GM13976 (cell line): ENCODE results near the gene TP53TG3B.
"Not testable (repeated sequence)": the region's sequence is repeated elsewhere in the genome, so short reads cannot be mapped to it uniquely, and the experiment has no call there.

Experiments used
- DNase-seq: peaks from one replicate; pipeline ENCODE4 v3.0.0; 2012; ENCODE audit warnings: low spot score
- in situ Hi-C: fragments of 300-500 bp; cut with MboI; formaldehyde crosslinking; loops from one replicate; pipeline ENCODE4 v1.12.0; 2022; ENCODE audit warnings: low sequenced_read_pairs, mixed read lengths, inconsistent platforms; ENCODE audit not compliant: unreplicated experiment

TP53TG3B gene, protein sequence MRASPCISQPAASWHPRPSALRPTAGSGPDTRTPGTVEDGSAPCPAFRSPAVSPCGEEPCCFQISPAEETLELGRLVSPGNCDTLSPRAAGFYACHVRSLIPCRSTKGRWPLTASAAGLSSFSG

GRCh38 chr16:33360541-33360940, at the start of gene TP53TG3B:
Gene TP53TG3B, plus strand, starts transcription at chr16:33360841. Its CDS starts 68 bp downstream, at chr16:33360909.
- in situ Hi-C loops, DNase-seq: not testable (repeated sequence)

GRCh38 chr16:33336226-33337012, 24.2 kb upstream of the TP53TG3B start:
- in situ Hi-C loops, DNase-seq: not testable (repeated sequence)

GRCh38 chr16:33337627-33338542, 22.8 kb upstream of the TP53TG3B start:
- DNase-seq, in situ Hi-C loops: not testable (repeated sequence)

DNA sequence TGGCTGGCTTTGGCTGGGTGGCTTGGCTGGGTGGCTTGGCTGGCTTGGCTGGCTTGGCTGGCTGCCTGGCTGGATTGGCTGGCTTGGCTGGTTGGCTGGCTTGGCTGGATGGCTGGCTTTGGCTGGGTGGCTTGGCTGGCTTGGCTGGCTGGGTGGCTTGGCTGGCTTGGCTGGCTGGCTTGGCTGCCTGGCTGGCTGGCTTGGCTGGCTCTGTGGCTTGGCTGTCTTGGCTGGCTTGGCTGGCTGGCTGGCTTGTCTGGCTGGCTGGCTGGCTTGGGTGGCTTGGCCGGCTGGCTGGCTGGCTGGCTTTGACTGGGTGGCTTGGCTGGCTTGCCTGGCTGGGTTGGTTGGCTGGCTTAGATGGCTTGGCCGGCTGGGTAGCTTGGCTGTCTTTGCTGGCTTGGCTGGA, 22.1 kb upstream of the TP53TG3B start:
- in situ Hi-C loops, DNase-seq: not testable (repeated sequence)

DNA sequence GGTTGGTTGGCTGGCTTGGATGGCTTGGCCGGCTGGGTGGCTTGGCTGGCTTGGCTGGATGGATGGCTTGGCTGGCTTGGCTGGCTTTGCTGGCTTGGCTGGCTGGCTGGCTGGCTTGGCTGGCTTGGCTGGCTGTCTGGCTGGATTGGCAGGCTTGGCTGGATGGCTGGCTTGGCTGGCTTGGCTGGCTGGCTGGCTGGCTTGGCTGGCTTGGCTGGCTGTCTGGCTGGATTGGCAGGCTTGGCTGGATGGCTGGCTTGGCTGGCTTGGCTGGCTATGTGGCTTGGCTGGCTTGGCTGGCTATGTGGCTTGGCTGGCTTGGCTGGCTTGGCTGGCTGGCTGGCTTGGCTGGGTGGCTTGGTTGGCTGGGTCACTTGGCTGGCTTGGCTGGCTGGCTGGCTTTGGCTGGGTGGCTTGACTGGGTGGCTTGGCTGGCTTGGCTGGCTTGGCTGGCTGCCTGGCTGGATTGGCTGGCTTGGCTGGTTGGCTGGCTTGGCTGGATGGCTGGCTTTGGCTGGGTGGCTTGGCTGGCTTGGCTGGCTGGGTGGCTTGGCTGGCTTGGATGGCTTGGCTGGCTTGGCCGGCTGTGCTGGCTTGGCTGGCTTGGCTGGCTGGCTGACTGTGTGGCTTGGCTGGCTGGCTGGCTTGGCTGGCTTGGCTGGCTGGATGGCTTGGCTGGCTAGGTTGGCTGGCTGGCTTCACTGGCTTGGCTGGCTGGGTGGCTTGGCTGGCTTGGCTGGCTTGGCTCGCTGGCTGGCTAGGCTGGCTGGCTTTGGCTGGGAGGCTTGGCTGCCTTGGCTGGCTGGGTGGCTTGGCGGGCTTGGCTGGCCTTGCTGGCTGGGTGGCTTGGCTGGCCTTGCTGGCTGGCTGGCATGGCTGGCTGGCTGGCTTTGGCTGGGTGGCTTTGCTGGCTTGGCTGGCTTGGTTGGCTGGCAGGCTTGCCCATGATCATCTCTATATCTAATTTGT, 21.3 kb upstream of the TP53TG3B start:
- DNase-seq, in situ Hi-C loops: not testable (repeated sequence)
